Measurements from ENCODE around the gene PPIL4.

The PPIL4 gene

DNA sequence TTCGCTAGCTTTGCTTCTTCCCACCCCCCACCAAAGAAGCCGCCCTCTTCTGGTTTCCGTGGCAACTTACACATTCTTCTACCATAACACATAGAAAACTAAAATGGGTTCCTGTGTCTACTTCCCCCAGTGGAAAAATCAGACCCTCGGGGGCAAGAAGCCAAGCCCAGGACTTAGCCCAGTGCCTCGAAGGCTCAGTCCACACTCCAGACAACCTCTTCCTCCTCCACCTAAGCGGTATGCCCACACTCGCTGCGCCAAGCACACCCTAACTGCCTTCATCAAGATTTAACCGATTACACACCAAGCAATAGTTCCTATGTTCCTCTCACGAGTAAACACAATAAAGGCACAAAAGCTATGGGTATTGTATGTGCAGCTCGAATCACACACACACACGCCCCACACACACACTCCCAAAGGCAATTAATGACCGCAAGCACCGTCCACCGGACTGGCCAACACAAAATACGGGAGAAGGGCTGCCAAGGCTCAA is 537 bp downstream of the PPIL4 start:
- Histone ChIP-seq H4K8ac (ENCODE audit: low read depth, low read length) (peak overlapping the region; percentile 90), H3K23ac (ENCODE audit: low read length) (peak overlapping the region; percentile 34), H3K79me1 (ENCODE audit: low read length) (peaks cover 12% of the 10 kb centered on the region), H3K27ac (ENCODE audit: low read depth, low read length) (peak overlapping the region; percentile 56), H3K4ac (ENCODE audit: low read depth, low read length) (peak overlapping the region; percentile 77), H3K4me1 (ENCODE audit: control insufficient read depth in 1 of 2, insufficient read depth in 2 of 2, low read length in 2 of 2) (peaks cover 2 to 4% of the 10 kb centered on the region in 2 experiments), H2BK12ac (ENCODE audit: low read length) (no peak overlapping the region), H3K4me2 (ENCODE audit: low read length) (peak overlapping the region; percentile 99), H3K14ac (ENCODE audit: low read length) (peak overlapping the region; percentile 14), H4K12ac (ENCODE audit: low read depth, low read length) (peak overlapping the region; percentile 1), H2BK5ac (ENCODE audit: low read depth, low read length, poor library complexity) (peak overlapping the region; percentile 69), H3K9me3 (ENCODE audit: insufficient read depth, low read depth, low read length) (no peaks in the 10 kb centered on the region), H3K4me3 (ENCODE audit: low read depth, low read length) (peak overlapping the region; percentile 98), H2AK5ac (ENCODE audit: low read length) (no peak overlapping the region), H3K79me2 (ENCODE audit: control insufficient read depth, insufficient read depth, low read length, poor library complexity) (peaks cover 8% of the 10 kb centered on the region), H3K36me3 (ENCODE audit: control insufficient read depth in 1 of 2, insufficient read depth in 2 of 2, low read length in 2 of 2) (peaks cover under 1 to 1% of the 10 kb centered on the region in 2 experiments), H2AFZ (ENCODE audit: insufficient read depth, low read length, poor library complexity) (peak overlapping the region; percentile 78), H3K9ac (ENCODE audit: low read length) (peak overlapping the region; percentile 97), H3K27me3 (ENCODE audit: insufficient read depth, low read length) (no peaks in the 10 kb centered on the region), H2BK120ac (ENCODE audit: insufficient read depth, low read length, poor library complexity) (peak overlapping the region; percentile 40), H4K91ac (ENCODE audit: low read depth, low read length) (peak overlapping the region; percentile 75), H3K18ac (ENCODE audit: low read length) (peak overlapping the region; percentile 80)
- peak; percentile 65 to 77 for DNase-seq
- no CpG with 5 or more reads among the region's 16 CpGs for WGBS (ENCODE audit: extremely low coverage, insufficient coverage, insufficient read length)

- Histone ChIP-seq H3K9me3 (ENCODE audit: insufficient read depth, low read depth, low read length) (no peaks in the 10 kb centered on the region), H3K14ac (ENCODE audit: low read length) (no peak overlapping the region), H3K79me1 (ENCODE audit: low read length) (peaks cover 12% of the 10 kb centered on the region), H3K4me1 (ENCODE audit: control insufficient read depth in 1 of 2, insufficient read depth in 2 of 2, low read length in 2 of 2) (peaks cover 2 to 4% of the 10 kb centered on the region in 2 experiments), H3K36me3 (ENCODE audit: control insufficient read depth in 1 of 2, insufficient read depth in 2 of 2, low read length in 2 of 2) (peaks cover 5 to 6% of the 10 kb centered on the region in 2 experiments), H3K27ac (ENCODE audit: low read depth, low read length) (no peak overlapping the region), H4K12ac (ENCODE audit: low read depth, low read length) (no peak overlapping the region), H4K91ac (ENCODE audit: low read depth, low read length) (no peak overlapping the region), H3K9ac (ENCODE audit: low read length) (no peak overlapping the region), H3K27me3 (ENCODE audit: insufficient read depth, low read length) (no peaks in the 10 kb centered on the region), H3K4ac (ENCODE audit: low read depth, low read length) (peak overlapping the region; percentile 77), H4K8ac (ENCODE audit: low read depth, low read length) (no peak overlapping the region), H2AK5ac (ENCODE audit: low read length) (no peak overlapping the region), H3K79me2 (ENCODE audit: control insufficient read depth, insufficient read depth, low read length, poor library complexity) (peaks cover 8% of the 10 kb centered on the region), H3K23ac (ENCODE audit: low read length) (no peak overlapping the region), H2BK5ac (ENCODE audit: low read depth, low read length, poor library complexity) (no peak overlapping the region), H2BK120ac (ENCODE audit: insufficient read depth, low read length, poor library complexity) (no peak overlapping the region), H3K4me3 (ENCODE audit: low read depth, low read length) (peak overlapping the region; percentile 54), H2AFZ (ENCODE audit: insufficient read depth, low read length, poor library complexity) (no peak overlapping the region), H3K4me2 (ENCODE audit: low read length) (peak overlapping the region; percentile 99), H2BK12ac (ENCODE audit: low read length) (no peak overlapping the region), H3K18ac (ENCODE audit: low read length) (no peak overlapping the region)
- DNase-seq: peak; percentile 12 to 46
- WGBS (ENCODE audit: extremely low coverage, insufficient coverage, insufficient read length): 100% methylated on average over 2 of the region's 12 CpGs
These were observed 1.1 kb downstream of the PPIL4 start for GRCh38 chr6:149544646-149545257.

GRCh38 chr6:149541139-149541538 is 4.7 kb downstream of the PPIL4 start:
- H3K79me1 ChIP-seq (ENCODE audit: low read length): peaks cover 8% of the 10 kb centered on the region
- DNase-seq: no peak
- peaks cover 8% of the 10 kb centered on the region for H3K79me2 ChIP-seq (ENCODE audit: control insufficient read depth, insufficient read depth, low read length, poor library complexity)
- H3K18ac ChIP-seq (ENCODE audit: low read length): no peak overlapping the region
- no peak overlapping the region for H3K4me2 ChIP-seq (ENCODE audit: low read length)
- no peak overlapping the region for H3K4me3 ChIP-seq (ENCODE audit: low read depth, low read length)
- no peak overlapping the region for H3K9ac ChIP-seq (ENCODE audit: low read length)
- H3K9me3 ChIP-seq (ENCODE audit: insufficient read depth, low read depth, low read length): no peaks in the 10 kb centered on the region
- H2BK5ac ChIP-seq (ENCODE audit: low read depth, low read length, poor library complexity): no peak overlapping the region
- H2BK12ac ChIP-seq (ENCODE audit: low read length): no peak overlapping the region
- no peak overlapping the region for H3K4ac ChIP-seq (ENCODE audit: low read depth, low read length)
- H3K14ac ChIP-seq (ENCODE audit: low read length): no peak overlapping the region
- H2AFZ ChIP-seq (ENCODE audit: insufficient read depth, low read length, poor library complexity): no peak overlapping the region
- H4K12ac ChIP-seq (ENCODE audit: low read depth, low read length): no peak overlapping the region
- no peak overlapping the region for H2BK120ac ChIP-seq (ENCODE audit: insufficient read depth, low read length, poor library complexity)
- no peak overlapping the region for H4K8ac ChIP-seq (ENCODE audit: low read depth, low read length)
- peaks cover 18 to 25% of the 10 kb centered on the region in 2 experiments for H3K36me3 ChIP-seq (ENCODE audit: control insufficient read depth in 1 of 2, insufficient read depth in 2 of 2, low read length in 2 of 2)
- no peak overlapping the region for H3K27ac ChIP-seq (ENCODE audit: low read depth, low read length)
- no CpG with 5 or more reads among the region's 2 CpGs for WGBS (ENCODE audit: extremely low coverage, insufficient coverage, insufficient read length)
- no peak overlapping the region for H2AK5ac ChIP-seq (ENCODE audit: low read length)
- no peak overlapping the region for H3K23ac ChIP-seq (ENCODE audit: low read length)
- H3K4me1 ChIP-seq (ENCODE audit: control insufficient read depth in 1 of 2, insufficient read depth in 2 of 2, low read length in 2 of 2): peaks cover 2 to 4% of the 10 kb centered on the region in 2 experiments
- H3K27me3 ChIP-seq (ENCODE audit: insufficient read depth, low read length): no peaks in the 10 kb centered on the region
- no peak overlapping the region for H4K91ac ChIP-seq (ENCODE audit: low read depth, low read length)

DNA sequence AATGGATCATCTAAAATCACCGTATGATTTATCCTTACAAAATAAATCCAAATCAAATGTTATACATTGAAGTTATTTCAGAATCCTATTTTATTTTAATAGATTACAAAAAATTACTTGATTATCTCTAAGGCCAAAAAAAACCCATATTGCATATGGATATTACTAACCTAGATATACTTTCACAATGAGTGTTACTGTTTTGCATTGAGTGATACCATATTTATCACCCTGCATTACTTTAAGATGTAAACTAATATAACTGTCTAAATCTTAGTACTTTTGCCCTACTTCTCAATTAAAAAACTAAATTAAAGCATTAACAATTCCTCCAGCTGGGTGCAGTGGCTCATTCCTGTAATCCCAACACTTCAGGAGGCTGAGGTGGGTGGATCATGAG is 11.1 kb downstream of the PPIL4 start:
- H3K4me1 ChIP-seq (ENCODE audit: control insufficient read depth in 1 of 2, insufficient read depth in 2 of 2, low read length in 2 of 2): no peaks in the 10 kb centered on the region
- H4K91ac ChIP-seq (ENCODE audit: low read depth, low read length): no peak overlapping the region
- H2AK5ac ChIP-seq (ENCODE audit: low read length): no peak overlapping the region
- no peak overlapping the region for H3K9ac ChIP-seq (ENCODE audit: low read length)
- H4K8ac ChIP-seq (ENCODE audit: low read depth, low read length): no peak overlapping the region
- H3K4ac ChIP-seq (ENCODE audit: low read depth, low read length): no peak overlapping the region
- no peak overlapping the region for H3K27ac ChIP-seq (ENCODE audit: low read depth, low read length)
- H3K4me3 ChIP-seq (ENCODE audit: low read depth, low read length): no peak overlapping the region
- WGBS (ENCODE audit: extremely low coverage, insufficient coverage, insufficient read length): no CpG with 5 or more reads among the region's 1 CpG
- no peak overlapping the region for H4K12ac ChIP-seq (ENCODE audit: low read depth, low read length)
- peaks cover 25 to 37% of the 10 kb centered on the region in 2 experiments for H3K36me3 ChIP-seq (ENCODE audit: control insufficient read depth in 1 of 2, insufficient read depth in 2 of 2, low read length in 2 of 2)
- no peak for DNase-seq
- H3K18ac ChIP-seq (ENCODE audit: low read length): no peak overlapping the region
- H3K79me2 ChIP-seq (ENCODE audit: control insufficient read depth, insufficient read depth, low read length, poor library complexity): no peaks in the 10 kb centered on the region
- no peak overlapping the region for H3K4me2 ChIP-seq (ENCODE audit: low read length)
- H2AFZ ChIP-seq (ENCODE audit: insufficient read depth, low read length, poor library complexity): no peak overlapping the region
- no peak overlapping the region for H2BK120ac ChIP-seq (ENCODE audit: insufficient read depth, low read length, poor library complexity)
- H2BK5ac ChIP-seq (ENCODE audit: low read depth, low read length, poor library complexity): no peak overlapping the region
- no peak overlapping the region for H2BK12ac ChIP-seq (ENCODE audit: low read length)
- H3K27me3 ChIP-seq (ENCODE audit: insufficient read depth, low read length): no peaks in the 10 kb centered on the region
- H3K9me3 ChIP-seq (ENCODE audit: insufficient read depth, low read depth, low read length): no peaks in the 10 kb centered on the region
- no peak overlapping the region for H3K14ac ChIP-seq (ENCODE audit: low read length)
- H3K79me1 ChIP-seq (ENCODE audit: low read length): no peaks in the 10 kb centered on the region
- H3K23ac ChIP-seq (ENCODE audit: low read length): no peak overlapping the region
